Epidermal melanocyte (primary cell): Measurements from ENCODE around the gene MERTK.

Source experiments
- DNase-seq: peaks from one replicate; pipeline ENCODE4 v3.0.0; 2011; ENCODE audit warnings: low spot score; ENCODE audit not compliant: insufficient read length

Gene MERTK

DNA sequence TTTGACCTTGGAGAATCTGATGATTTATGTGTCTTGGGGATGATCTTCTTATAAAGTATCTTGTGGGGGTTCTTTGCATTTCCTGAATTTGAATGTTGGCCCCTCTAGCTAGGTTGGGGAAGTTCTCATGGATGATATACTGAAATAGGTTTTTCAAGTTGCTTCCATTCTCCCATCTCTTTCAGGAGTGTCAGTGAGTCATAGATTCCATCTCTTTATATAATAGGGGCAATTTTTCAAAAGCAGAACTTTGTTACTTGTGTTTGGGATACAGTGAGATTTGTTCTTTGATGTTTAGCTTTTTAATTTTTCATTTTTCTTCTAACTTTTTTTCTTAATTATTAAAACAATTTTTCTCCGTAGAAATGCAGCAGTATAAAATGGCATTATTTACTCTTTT lies 176.1 kb downstream of the MERTK start:
- DNase-seq, result no peak

DNA sequence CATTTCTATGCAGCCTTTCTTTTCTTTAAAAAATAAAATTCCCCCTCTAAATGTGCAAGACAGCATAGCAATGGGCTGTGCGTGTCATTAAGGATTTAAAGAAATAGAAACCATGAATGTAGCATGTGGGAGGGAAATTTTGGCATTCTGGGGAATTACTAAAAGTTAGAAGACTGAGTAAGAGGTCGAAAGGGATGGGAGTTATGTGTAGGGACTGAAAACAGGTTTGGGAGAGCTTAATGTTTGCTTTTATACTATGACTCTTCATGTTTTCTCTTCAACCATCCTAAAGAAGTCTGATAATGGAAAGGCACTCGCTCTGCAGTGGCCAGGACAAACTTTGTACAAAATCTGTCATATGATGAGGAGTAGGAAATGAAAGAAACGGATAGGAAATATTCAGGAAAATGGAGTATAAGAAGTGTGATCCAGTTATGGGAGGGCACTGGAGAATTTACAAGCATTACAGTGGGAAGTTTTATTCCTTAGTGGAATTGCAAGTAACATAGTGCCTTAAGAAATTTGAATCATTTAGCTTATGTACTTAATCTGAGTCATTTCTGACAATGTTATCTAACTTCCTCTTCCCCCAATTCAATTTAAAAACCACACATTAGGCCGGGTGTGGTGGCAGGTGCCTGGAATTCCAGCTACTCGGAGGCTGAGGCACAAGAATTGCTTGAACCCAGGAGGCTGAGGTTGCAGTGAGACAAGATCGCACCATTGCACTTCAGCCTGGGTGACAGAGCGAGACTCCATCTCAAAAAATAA lies 177.3 kb downstream of the MERTK start:
- no peak for DNase-seq

DNA sequence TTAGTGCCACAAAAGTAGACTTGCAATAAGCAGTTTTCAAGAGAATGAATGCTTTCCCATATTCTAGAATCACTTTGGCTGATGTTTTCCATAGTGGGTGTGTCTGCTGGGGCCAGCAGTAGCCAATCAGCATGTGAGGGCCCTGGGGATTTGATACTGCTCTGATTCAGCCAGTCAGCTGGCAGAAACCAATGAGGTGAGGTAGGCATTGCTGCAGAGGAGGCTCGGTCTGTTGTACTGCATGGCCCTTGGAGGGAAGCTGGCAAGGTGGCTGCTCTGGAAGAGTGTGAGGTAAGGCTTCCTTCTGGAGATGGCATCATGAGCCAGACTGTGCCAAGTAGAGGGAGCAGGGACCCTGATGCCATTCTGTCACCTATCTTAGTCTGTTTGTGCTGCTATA lies 179.4 kb downstream of the MERTK start:
- no peak for DNase-seq
